IMR-90 (cell line): ENCODE measurements around the gene MEIOB. TPM values are rescaled to one million over a fixed set of nuclear protein-coding genes. Genes with fewer than 3 reads are reported as not detected.

ENCODE experiments used
- ATAC-seq: fragments of 200-7000 bp; cut with Tn5 transposase; 2 replicates; pipeline ENCODE4 v1.9.1; 2020; ENCODE audit warnings: low read depth, mild to moderate bottlenecking, moderate library complexity
- BruUV-seq: library from RNA; stranded (reverse); fragments of 400-500 nt; replicated peaks from 2 replicates; lab custom pipeline; 2021; lab: Mats Ljungman, UMichigan
- CTCF ChIA-PET: fragments of 300-600 bp; formaldehyde crosslinking; extraction: SDS; loops from one replicate; lab custom pipeline; 2021; ENCODE audit warnings: antibody characterized with exemption; lab: Yijun Ruan, JAX
- POLR2A ChIA-PET: fragments of 300-600 bp; sonication (Branson Sonifier 250); formaldehyde crosslinking; loops from one replicate; lab custom pipeline; 2022; ENCODE audit warnings: antibody characterized with exemption; ENCODE audit not compliant: unreplicated experiment; lab: Charles Lee
- DNase-seq: peaks from one replicate; pipeline ENCODE4 v3.0.0; 2013
- H2AFZ ChIP-seq: replicated peaks from 2 replicates; pipeline ENCODE3; 2013; ENCODE audit warnings: low read length, mild to moderate bottlenecking; ENCODE audit not compliant: poor library complexity
- H2AK5ac ChIP-seq: 2 replicates; pipeline ENCODE4 v1.6.1; 2013; ENCODE audit warnings: low read depth, low read length, inconsistent platforms
- H2AK9ac ChIP-seq: replicated peaks from 2 replicates; pipeline ENCODE3; 2013; ENCODE audit warnings: mild to moderate bottlenecking, low read depth, low read length, moderate library complexity; ENCODE audit not compliant: poor library complexity
- H2BK120ac ChIP-seq: 2 replicates; pipeline ENCODE4 v1.6.1; 2013; ENCODE audit warnings: low read depth, low read length, inconsistent platforms
- H2BK15ac ChIP-seq: 3 replicates; pipeline ENCODE4 v1.6.1; 2013; ENCODE audit warnings: low read depth, low read length, inconsistent platforms
- H2BK20ac ChIP-seq: 2 replicates; pipeline ENCODE4 v1.6.1; 2013; ENCODE audit warnings: low read depth, mild to moderate bottlenecking, inconsistent platforms, low read length, moderate library complexity
- H2BK5ac ChIP-seq: 2 replicates; pipeline ENCODE4 v1.6.1; 2013; ENCODE audit warnings: mild to moderate bottlenecking, low read depth, low read length, inconsistent platforms; ENCODE audit not compliant: poor library complexity, severe bottlenecking
- H3K14ac ChIP-seq: replicated peaks from 2 replicates; pipeline ENCODE4 v1.6.1; 2013; ENCODE audit warnings: low read depth, low read length, inconsistent platforms
- H3K18ac ChIP-seq: 2 replicates; pipeline ENCODE4 v1.6.1; 2013; ENCODE audit warnings: low read depth, low read length, control low read depth
- H3K23ac ChIP-seq: 2 replicates; pipeline ENCODE4 v1.6.1; 2013; ENCODE audit warnings: low read depth, low read length, inconsistent platforms
- H3K27ac ChIP-seq: 2 replicates; pipeline ENCODE4 v1.5.1; 2013; ENCODE audit warnings: mild to moderate bottlenecking, control low read depth, low read length; ENCODE audit not compliant: insufficient read depth
- H3K27me3 ChIP-seq: 2 replicates; pipeline ENCODE4 v1.6.1; 2013; ENCODE audit warnings: low read length; ENCODE audit not compliant: control insufficient read depth, insufficient read depth
- H3K36me3 ChIP-seq: 2 replicates; pipeline ENCODE4 v1.6.1; 2013; ENCODE audit warnings: low read length, mixed read lengths; ENCODE audit not compliant: control insufficient read depth, insufficient read depth
- H3K4ac ChIP-seq: 2 replicates; pipeline ENCODE4 v1.6.1; 2013; ENCODE audit warnings: low read depth, low read length, inconsistent platforms
- H3K4me1 ChIP-seq: 2 replicates; pipeline ENCODE4 v1.6.1; 2013; ENCODE audit warnings: low read length, mixed read lengths; ENCODE audit not compliant: control insufficient read depth, insufficient read depth
- H3K4me2 ChIP-seq: 2 replicates; pipeline ENCODE4 v1.6.1; 2013; ENCODE audit warnings: low read depth, mild to moderate bottlenecking, control low read depth, low read length, moderate library complexity
- H3K4me3 ChIP-seq: 2 replicates; pipeline ENCODE4 v1.5.1; 2013; ENCODE audit warnings: low read depth, mild to moderate bottlenecking, control low read depth, low read length, moderate library complexity; ENCODE audit not compliant: insufficient read depth
- H3K56ac ChIP-seq: 2 replicates; pipeline ENCODE4 v1.6.1; 2013; ENCODE audit warnings: low read length, inconsistent platforms; ENCODE audit not compliant: insufficient read depth; ENCODE audit errors: extremely low read depth
- H3K79me1 ChIP-seq, 2 experiments: 2 replicates each; pipeline ENCODE4 v1.6.1; 2013; ENCODE audit warnings: low read length in 2 of 2, inconsistent platforms in 1 of 2, low read depth in 1 of 2
- H3K9ac ChIP-seq: 2 replicates; pipeline ENCODE4 v1.6.1; 2013; ENCODE audit warnings: low read depth, low read length, control low read depth
- H3K9me1 ChIP-seq: 2 replicates; pipeline ENCODE4 v1.6.1; 2013; ENCODE audit warnings: low read length, inconsistent platforms; ENCODE audit not compliant: insufficient read depth
- H3K9me3 ChIP-seq: 2 replicates; pipeline ENCODE4 v1.6.1; 2013; ENCODE audit warnings: low read length; ENCODE audit not compliant: control insufficient read depth, insufficient read depth
- H4K20me1 ChIP-seq: 2 replicates; pipeline ENCODE4 v1.6.1; 2013; ENCODE audit warnings: low read length, inconsistent platforms; ENCODE audit not compliant: insufficient read depth
- H4K5ac ChIP-seq: 2 replicates; pipeline ENCODE4 v1.6.1; 2013; ENCODE audit warnings: mild to moderate bottlenecking, low read depth, low read length, control low read depth
- H4K8ac ChIP-seq, 2 experiments: 2 replicates each; pipeline ENCODE4 v1.6.1; 2013; ENCODE audit warnings: low read depth in 2 of 2, low read length in 2 of 2, control low read depth in 1 of 2, inconsistent platforms in 1 of 2
- H4K91ac ChIP-seq: 2 replicates; pipeline ENCODE4 v1.6.1; 2013; ENCODE audit warnings: low read depth, low read length, inconsistent platforms; ENCODE audit not compliant: insufficient read depth
- NFE2L2 ChIP-seq: fragments of 150-350 bp; IDR thresholded peaks from 2 replicates; pipeline ENCODE4 v1.6.1; 2016; ENCODE audit warnings: low read depth, mild to moderate bottlenecking, low read length
- RAD21 ChIP-seq: IDR thresholded peaks from 2 replicates; pipeline ENCODE4 v1.6.1; 2012; ENCODE audit warnings: low read length, improper control_type of control experiment
- WGBS, 2 experiments: methylation state at CpG; one replicate each; pipeline versions ENCODE4 v1.1.5 to v1.1.7; 2013; ENCODE audit warnings: missing lambda C conversion rate in 2 of 2; ENCODE audit not compliant: insufficient read length in 1 of 2; ENCODE audit errors: extremely low coverage in 2 of 2; 5-methylcytosine and 5-hydroxymethylcytosine counted together
- dilution Hi-C: fragments of 300-500 bp; cut with HindIII; formaldehyde crosslinking; loops from one replicate; pipeline ENCODE4 v1.14.3; 2018; ENCODE audit warnings: low sequenced_read_pairs; ENCODE audit not compliant: unreplicated experiment
- in situ Hi-C: fragments of 300-500 bp; cut with MboI; formaldehyde crosslinking; loops from 3 replicates; pipeline ENCODE4 v1.14.3; 2019; ENCODE audit warnings: low sequenced_read_pairs, inconsistent platforms, mixed read lengths
- intact Hi-C: fragments of 100-400 bp; cut with micrococcal nuclease; formaldehyde crosslinking; loops from 2 replicates; pipeline ENCODE4 v1.10.0; 2022
- polyA plus RNA-seq, 3 experiments: library from polyadenylated mRNA; depleted of rRNA; stranded (reverse); fragments of >200 nt; gene quantifications; 2 replicates each; pipeline ENCODE4 v1.2.3, GENCODE V29; 2012; ENCODE audit warnings: low replicate concordance in 1 of 3
- total RNA-seq: library from RNA; depleted of rRNA; stranded (reverse); fragments of >200 nt; gene quantifications from 2 replicates; pipeline ENCODE4 v1.2.3, GENCODE V29; 2012
- TF ChIP-seq, protein P1 (sequence below): fragments of 150-350 bp; IDR thresholded peaks from 2 replicates; pipeline ENCODE4 v1.6.1; 2016; ENCODE audit warnings: low read depth, mild to moderate bottlenecking, low read length, moderate library complexity, borderline replicate concordance
- TF ChIP-seq, protein P2 (sequence below): fragments of 150-350 bp; IDR thresholded peaks from 2 replicates; pipeline ENCODE4 v1.6.1; 2017; ENCODE audit warnings: mild to moderate bottlenecking, antibody characterized with exemption, low read length, low read depth
- TF ChIP-seq, protein P3 (sequence below): conservative IDR thresholded peaks from 2 replicates; pipeline ENCODE4 v1.5.1; 2012; ENCODE audit warnings: mild to moderate bottlenecking, low read depth, low read length, improper control_type of control experiment

The MEIOB gene
- total and polyA plus RNA-seq, 2 of the 4 experiments (the other 2 are of a cell fraction), result 0.14 TPM; not detected in 1

DNA sequence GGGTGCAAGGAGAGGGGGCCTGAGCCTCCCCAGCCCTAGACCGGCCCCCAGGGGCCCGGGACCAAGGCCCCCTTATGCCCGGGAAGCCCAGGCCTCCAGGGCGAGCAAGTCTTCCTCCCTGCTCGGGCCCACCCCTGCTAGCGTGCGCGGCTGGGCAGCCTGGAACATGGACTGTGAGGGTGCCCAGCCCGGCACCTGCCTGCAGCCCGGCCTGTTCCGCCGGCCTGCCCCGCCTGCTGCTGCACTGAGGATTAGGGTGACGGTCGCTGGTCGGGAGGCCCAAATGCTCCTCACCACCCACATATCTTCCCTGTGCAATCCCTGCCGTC, 40.2 kb upstream of the MEIOB start:
- no peak overlapping the region for H3K14ac ChIP-seq
- no peak overlapping the region for H2BK120ac ChIP-seq
- TF ChIP-seq NFE2L2 (no peak), RAD21 (no peak)
- TF ChIP-seq, protein P1, sequence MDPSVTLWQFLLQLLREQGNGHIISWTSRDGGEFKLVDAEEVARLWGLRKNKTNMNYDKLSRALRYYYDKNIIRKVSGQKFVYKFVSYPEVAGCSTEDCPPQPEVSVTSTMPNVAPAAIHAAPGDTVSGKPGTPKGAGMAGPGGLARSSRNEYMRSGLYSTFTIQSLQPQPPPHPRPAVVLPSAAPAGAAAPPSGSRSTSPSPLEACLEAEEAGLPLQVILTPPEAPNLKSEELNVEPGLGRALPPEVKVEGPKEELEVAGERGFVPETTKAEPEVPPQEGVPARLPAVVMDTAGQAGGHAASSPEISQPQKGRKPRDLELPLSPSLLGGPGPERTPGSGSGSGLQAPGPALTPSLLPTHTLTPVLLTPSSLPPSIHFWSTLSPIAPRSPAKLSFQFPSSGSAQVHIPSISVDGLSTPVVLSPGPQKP, result no peak
- TF ChIP-seq, protein P2, sequence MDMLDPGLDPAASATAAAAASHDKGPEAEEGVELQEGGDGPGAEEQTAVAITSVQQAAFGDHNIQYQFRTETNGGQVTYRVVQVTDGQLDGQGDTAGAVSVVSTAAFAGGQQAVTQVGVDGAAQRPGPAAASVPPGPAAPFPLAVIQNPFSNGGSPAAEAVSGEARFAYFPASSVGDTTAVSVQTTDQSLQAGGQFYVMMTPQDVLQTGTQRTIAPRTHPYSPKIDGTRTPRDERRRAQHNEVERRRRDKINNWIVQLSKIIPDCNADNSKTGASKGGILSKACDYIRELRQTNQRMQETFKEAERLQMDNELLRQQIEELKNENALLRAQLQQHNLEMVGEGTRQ, result no peak
- TF ChIP-seq, protein P3, sequence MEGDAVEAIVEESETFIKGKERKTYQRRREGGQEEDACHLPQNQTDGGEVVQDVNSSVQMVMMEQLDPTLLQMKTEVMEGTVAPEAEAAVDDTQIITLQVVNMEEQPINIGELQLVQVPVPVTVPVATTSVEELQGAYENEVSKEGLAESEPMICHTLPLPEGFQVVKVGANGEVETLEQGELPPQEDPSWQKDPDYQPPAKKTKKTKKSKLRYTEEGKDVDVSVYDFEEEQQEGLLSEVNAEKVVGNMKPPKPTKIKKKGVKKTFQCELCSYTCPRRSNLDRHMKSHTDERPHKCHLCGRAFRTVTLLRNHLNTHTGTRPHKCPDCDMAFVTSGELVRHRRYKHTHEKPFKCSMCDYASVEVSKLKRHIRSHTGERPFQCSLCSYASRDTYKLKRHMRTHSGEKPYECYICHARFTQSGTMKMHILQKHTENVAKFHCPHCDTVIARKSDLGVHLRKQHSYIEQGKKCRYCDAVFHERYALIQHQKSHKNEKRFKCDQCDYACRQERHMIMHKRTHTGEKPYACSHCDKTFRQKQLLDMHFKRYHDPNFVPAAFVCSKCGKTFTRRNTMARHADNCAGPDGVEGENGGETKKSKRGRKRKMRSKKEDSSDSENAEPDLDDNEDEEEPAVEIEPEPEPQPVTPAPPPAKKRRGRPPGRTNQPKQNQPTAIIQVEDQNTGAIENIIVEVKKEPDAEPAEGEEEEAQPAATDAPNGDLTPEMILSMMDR, result no peak
- no peak overlapping the region for H2AK9ac ChIP-seq
- no peak overlapping the region for H4K8ac ChIP-seq
- intact Hi-C loops, result no loop called here
- H3K9ac ChIP-seq, result no peak overlapping the region
- no peak overlapping the region for H3K4me3 ChIP-seq
- no peak overlapping the region for H3K27ac ChIP-seq
- H3K9me3 ChIP-seq, result no peaks in the 10 kb centered on the region
- no peak overlapping the region for H3K23ac ChIP-seq
- H3K18ac ChIP-seq, result no peak overlapping the region
- no peak overlapping the region for H4K5ac ChIP-seq
- H3K4me1 ChIP-seq, result no peaks in the 10 kb centered on the region
- in situ Hi-C loops, result no loop called here
- ATAC-seq (no peak), DNase-seq (no peak)
- H3K4me2 ChIP-seq, result no peak overlapping the region
- 60% methylated on average over 2 of the region's 17 CpGs; no CpG with 5 or more reads in 1 of the 2 experiments for WGBS, 2 experiments
- no TSS peak for BruUV-seq
- no peak overlapping the region for H2BK20ac ChIP-seq
- peaks cover 67% of the 10 kb centered on the region for H3K27me3 ChIP-seq
- no peak overlapping the region for H3K56ac ChIP-seq
- H3K9me1 ChIP-seq, result no peaks in the 10 kb centered on the region
- POLR2A ChIA-PET, result no interaction called here
- no peaks in the 10 kb centered on the region for H3K36me3 ChIP-seq
- CTCF ChIA-PET, result no interaction called here
- no peak overlapping the region for H4K91ac ChIP-seq
- H3K79me1 ChIP-seq, result no peaks in the 10 kb centered on the region
- no peak overlapping the region for H3K4ac ChIP-seq
- no peak overlapping the region for H2AK5ac ChIP-seq
- no peaks in the 10 kb centered on the region for H4K20me1 ChIP-seq
- no peak overlapping the region for H2BK15ac ChIP-seq
- no peak overlapping the region for H2AFZ ChIP-seq
- dilution Hi-C loops, result no loop called here
- H2BK5ac ChIP-seq, result no peak overlapping the region
